ENCODE data around the gene RIC8A. TPM values are rescaled to one million over a fixed set of nuclear protein-coding genes. Genes with fewer than 3 reads are reported as not detected.

The RIC8A gene
- total RNA-seq, 2 experiments from 2014 or later = 105 to 111 TPM

- Mint-ChIP-seq H3K27ac (no peak overlapping the region), H3K27me3 (no peaks in the 10 kb centered on the region), H3K9me3 (no peaks in the 10 kb centered on the region), H3K4me3 (no peak overlapping the region), H3K4me1 (peaks cover 12% of the 10 kb centered on the region), H3K36me3 (peaks cover 5% of the 10 kb centered on the region)
- no peak for DNase-seq
Observed at GRCh38 chr11:221998-222789, 14.7 kb downstream of the RIC8A start.

GRCh38 chr11:223026-223789 is 15.7 kb downstream of the RIC8A start:
- Mint-ChIP-seq H3K27ac (no peak overlapping the region), H3K4me3 (no peak overlapping the region)

GRCh38 chr11:223884-224283 is 16.4 kb downstream of the RIC8A start:
- peaks cover 18% of the 10 kb centered on the region for H3K4me1 Mint-ChIP-seq
- H3K27me3 Mint-ChIP-seq = no peaks in the 10 kb centered on the region

More at GRCh38 chr11:223026-223789, 15.7 kb downstream of the RIC8A start:
- Mint-ChIP-seq H3K9me3 (no peaks in the 10 kb centered on the region), H3K36me3 (peaks cover 6% of the 10 kb centered on the region), H3K27me3 (no peaks in the 10 kb centered on the region), H3K4me1 (peaks cover 11% of the 10 kb centered on the region)
- DNase-seq = no peak

GRCh38 chr11:224424-224823 is 16.9 kb downstream of the RIC8A start:
- no peak for DNase-seq
- H3K4me1 Mint-ChIP-seq = peaks cover 19% of the 10 kb centered on the region
- no peaks in the 10 kb centered on the region for H3K27me3 Mint-ChIP-seq
- no peak overlapping the region for H3K27ac Mint-ChIP-seq
- H3K4me3 Mint-ChIP-seq = no peak overlapping the region
- peaks cover 6% of the 10 kb centered on the region for H3K36me3 Mint-ChIP-seq
- no peaks in the 10 kb centered on the region for H3K9me3 Mint-ChIP-seq

More at GRCh38 chr11:223884-224283, 16.4 kb downstream of the RIC8A start:
- Mint-ChIP-seq H3K36me3 (peaks cover 6% of the 10 kb centered on the region), H3K9me3 (no peaks in the 10 kb centered on the region), H3K27ac (no peak overlapping the region), H3K4me3 (no peak overlapping the region)
- DNase-seq = no peak

- no peak overlapping the region for H3K4me3 Mint-ChIP-seq
- H3K36me3 Mint-ChIP-seq = peaks cover 9% of the 10 kb centered on the region
- H3K27ac Mint-ChIP-seq = peak overlapping the region; percentile 23
- peaks cover 19% of the 10 kb centered on the region for H3K4me1 Mint-ChIP-seq
- no peak for DNase-seq
- no peaks in the 10 kb centered on the region for H3K9me3 Mint-ChIP-seq
- H3K27me3 Mint-ChIP-seq = no peaks in the 10 kb centered on the region
Observed at GRCh38 chr11:225734-226453, 18.4 kb downstream of the RIC8A start.

GRCh38 chr11:227824-228379 is 20.4 kb downstream of the RIC8A start:
- Mint-ChIP-seq H3K4me1 (peaks cover 19% of the 10 kb centered on the region), H3K27ac (no peak overlapping the region), H3K9me3 (no peaks in the 10 kb centered on the region), H3K36me3 (peaks cover 6% of the 10 kb centered on the region), H3K27me3 (no peaks in the 10 kb centered on the region), H3K4me3 (no peak overlapping the region)
- DNase-seq = no peak

- DNase-seq = no peak
- no peaks in the 10 kb centered on the region for H3K27me3 Mint-ChIP-seq
- H3K4me3 Mint-ChIP-seq = no peak overlapping the region
- H3K27ac Mint-ChIP-seq = no peak overlapping the region
- peaks cover 33% of the 10 kb centered on the region for H3K4me1 Mint-ChIP-seq
- no peaks in the 10 kb centered on the region for H3K9me3 Mint-ChIP-seq
- peaks cover 4% of the 10 kb centered on the region for H3K36me3 Mint-ChIP-seq
Observed at GRCh38 chr11:230431-230830, 22.9 kb downstream of the RIC8A start.

GRCh38 chr11:232783-233565 is 25.5 kb downstream of the RIC8A start:
- DNase-seq = no peak
- Mint-ChIP-seq H3K27me3 (no peaks in the 10 kb centered on the region), H3K27ac (peak overlapping the region; percentile 27), H3K9me3 (no peaks in the 10 kb centered on the region), H3K36me3 (peaks cover 2% of the 10 kb centered on the region), H3K4me1 (peaks cover 27% of the 10 kb centered on the region), H3K4me3 (no peak overlapping the region)

GRCh38 chr11:235180-235579 is 27.7 kb downstream of the RIC8A start:
- Mint-ChIP-seq H3K36me3 (peaks cover 18% of the 10 kb centered on the region), H3K27me3 (no peaks in the 10 kb centered on the region), H3K4me3 (peak overlapping the region; percentile 87), H3K27ac (peak overlapping the region; percentile 91), H3K4me1 (peaks cover 35% of the 10 kb centered on the region), H3K9me3 (no peaks in the 10 kb centered on the region)
- no peak for DNase-seq

- H3K27ac Mint-ChIP-seq = peak overlapping the region; percentile 91
- H3K27me3 Mint-ChIP-seq = no peaks in the 10 kb centered on the region
- no peaks in the 10 kb centered on the region for H3K9me3 Mint-ChIP-seq
- H3K36me3 Mint-ChIP-seq = peaks cover 19% of the 10 kb centered on the region
- DNase-seq = no peak
- peaks cover 37% of the 10 kb centered on the region for H3K4me1 Mint-ChIP-seq
- peak overlapping the region; percentile 87 for H3K4me3 Mint-ChIP-seq
Observed at GRCh38 chr11:235609-235996, 28.1 kb downstream of the RIC8A start.

- peak; percentile 80 for DNase-seq
- peaks cover 21% of the 10 kb centered on the region for H3K36me3 Mint-ChIP-seq
- H3K27me3 Mint-ChIP-seq = no peaks in the 10 kb centered on the region
- no peaks in the 10 kb centered on the region for H3K9me3 Mint-ChIP-seq
- H3K4me3 Mint-ChIP-seq = peak within 1 kb of the TSS; percentile 95
- H3K27ac Mint-ChIP-seq = peak within 1 kb of the TSS; percentile 99
- H3K4me1 Mint-ChIP-seq = peaks cover 39% of the 10 kb centered on the region
Observed at GRCh38 chr11:235997-236773, 28.7 kb downstream of the RIC8A start, which contains the start of gene SIRT3. SIRT3 (minus strand) TSS chr11:236342; CDS start chr11:236328, 14 bp downstream.

GRCh38 chr11:236774-237767 is 29.6 kb downstream of the RIC8A start, which contains the start of gene PSMD13:
PSMD13 (plus strand) TSS chr11:236976; CDS start chr11:237050, 74 bp downstream.
- H3K27me3 Mint-ChIP-seq = no peaks in the 10 kb centered on the region
- peaks cover 48% of the 10 kb centered on the region for H3K4me1 Mint-ChIP-seq

More at GRCh38 chr11:236774-237767, 29.6 kb downstream of the RIC8A start, which contains the start of gene PSMD13:
- no peaks in the 10 kb centered on the region for H3K9me3 Mint-ChIP-seq
- peaks cover 30% of the 10 kb centered on the region for H3K36me3 Mint-ChIP-seq
- DNase-seq = peak; percentile 95
- peak within 1 kb of the TSS; percentile 99 for H3K27ac Mint-ChIP-seq
- peak within 1 kb of the TSS; percentile 95 for H3K4me3 Mint-ChIP-seq

Measured in activated naive CD8-positive, alpha-beta T cell treated with anti-CD3 and anti-CD28 coated beads for 36 hours (primary cell).